Measurements from ENCODE around the gene ZKSCAN1.

DNA sequence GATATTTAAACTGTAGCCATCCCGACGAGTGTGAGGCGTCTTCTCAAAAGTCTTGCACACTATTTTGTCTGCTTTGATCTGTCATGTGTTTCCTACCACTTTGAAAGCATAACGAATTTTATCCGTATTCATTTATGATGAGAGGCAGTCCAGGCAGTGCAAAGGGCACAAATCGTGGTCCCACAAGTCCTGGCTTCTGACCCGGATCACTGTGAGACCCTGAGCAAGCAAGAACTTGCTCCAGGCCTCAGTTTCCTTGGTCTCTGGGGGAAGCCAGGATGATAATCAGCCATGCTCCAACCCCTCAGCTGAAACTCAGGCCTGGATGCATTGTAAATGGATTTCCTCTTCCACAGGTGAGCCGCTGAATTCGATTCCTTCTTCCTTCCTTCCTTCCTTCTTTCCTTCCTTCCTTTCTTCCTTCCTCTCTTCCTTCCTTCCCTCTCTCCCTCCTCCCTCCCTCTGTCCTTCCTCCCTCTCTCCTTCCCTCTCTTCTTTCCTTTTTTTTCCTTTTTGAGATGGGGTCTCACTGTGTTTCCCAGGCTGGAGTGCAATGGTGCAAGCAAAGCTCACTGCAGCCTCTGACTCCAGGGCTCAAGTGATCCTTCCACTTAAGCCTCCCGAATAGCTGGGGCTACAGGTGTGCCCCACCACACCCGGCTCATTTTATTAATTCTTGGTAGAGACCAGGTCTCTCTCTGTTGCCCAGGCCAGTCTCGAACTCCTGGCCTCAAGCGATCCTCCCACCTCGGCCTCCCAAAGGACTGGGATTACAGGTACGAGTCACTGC lies 18.4 kb upstream of the ZKSCAN1 start:
- TF ChIP-seq SP1 (IDR thresholded peaks at IDR 0.05; ENCODE audit: low read depth) (no peak), FOSL1 (IDR thresholded peaks at IDR 0.05; ENCODE audit: low read depth) (no peak)
- TF ChIP-seq, protein P1, sequence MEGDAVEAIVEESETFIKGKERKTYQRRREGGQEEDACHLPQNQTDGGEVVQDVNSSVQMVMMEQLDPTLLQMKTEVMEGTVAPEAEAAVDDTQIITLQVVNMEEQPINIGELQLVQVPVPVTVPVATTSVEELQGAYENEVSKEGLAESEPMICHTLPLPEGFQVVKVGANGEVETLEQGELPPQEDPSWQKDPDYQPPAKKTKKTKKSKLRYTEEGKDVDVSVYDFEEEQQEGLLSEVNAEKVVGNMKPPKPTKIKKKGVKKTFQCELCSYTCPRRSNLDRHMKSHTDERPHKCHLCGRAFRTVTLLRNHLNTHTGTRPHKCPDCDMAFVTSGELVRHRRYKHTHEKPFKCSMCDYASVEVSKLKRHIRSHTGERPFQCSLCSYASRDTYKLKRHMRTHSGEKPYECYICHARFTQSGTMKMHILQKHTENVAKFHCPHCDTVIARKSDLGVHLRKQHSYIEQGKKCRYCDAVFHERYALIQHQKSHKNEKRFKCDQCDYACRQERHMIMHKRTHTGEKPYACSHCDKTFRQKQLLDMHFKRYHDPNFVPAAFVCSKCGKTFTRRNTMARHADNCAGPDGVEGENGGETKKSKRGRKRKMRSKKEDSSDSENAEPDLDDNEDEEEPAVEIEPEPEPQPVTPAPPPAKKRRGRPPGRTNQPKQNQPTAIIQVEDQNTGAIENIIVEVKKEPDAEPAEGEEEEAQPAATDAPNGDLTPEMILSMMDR (IDR thresholded peaks at IDR 0.05 in 2 of 3, conservative IDR thresholded peaks at IDR 0.05 in 1 of 3; ENCODE audit: borderline replicate concordance in 1 of 3, insufficient read depth in 1 of 3, low read depth in 2 of 3, low read length in 2 of 3), result no peak
